GM12872 (cell line): ENCODE results near the gene KIAA0825.

Source experiments
- TF ChIP-seq, protein P1 (sequence below): IDR thresholded peaks from 3 replicates; pipeline ENCODE4 v1.5.1; 2011; ENCODE audit warnings: low read depth, mild to moderate bottlenecking, low read length, moderate library complexity; ENCODE audit not compliant: insufficient read depth

Gene KIAA0825

DNA sequence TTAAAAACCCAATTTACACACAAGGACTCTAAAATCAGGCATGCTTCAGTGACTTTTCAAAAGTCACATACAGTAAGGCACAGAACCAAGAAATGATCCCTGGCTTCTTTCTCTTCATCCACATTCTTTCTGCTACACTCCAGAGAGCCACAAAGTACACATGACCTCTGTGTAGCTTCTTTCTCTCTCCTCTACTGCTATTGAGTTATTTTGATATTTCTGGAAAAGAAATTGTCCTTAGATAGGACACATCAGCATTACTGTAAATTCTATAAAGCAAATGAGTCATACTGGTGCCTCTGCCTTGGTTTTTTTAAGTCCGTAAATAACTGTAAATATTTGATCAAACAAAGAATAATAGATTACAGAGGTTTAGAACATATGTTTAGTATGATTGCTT lies 96.3 kb downstream of the KIAA0825 start:
- TF ChIP-seq, protein P1, sequence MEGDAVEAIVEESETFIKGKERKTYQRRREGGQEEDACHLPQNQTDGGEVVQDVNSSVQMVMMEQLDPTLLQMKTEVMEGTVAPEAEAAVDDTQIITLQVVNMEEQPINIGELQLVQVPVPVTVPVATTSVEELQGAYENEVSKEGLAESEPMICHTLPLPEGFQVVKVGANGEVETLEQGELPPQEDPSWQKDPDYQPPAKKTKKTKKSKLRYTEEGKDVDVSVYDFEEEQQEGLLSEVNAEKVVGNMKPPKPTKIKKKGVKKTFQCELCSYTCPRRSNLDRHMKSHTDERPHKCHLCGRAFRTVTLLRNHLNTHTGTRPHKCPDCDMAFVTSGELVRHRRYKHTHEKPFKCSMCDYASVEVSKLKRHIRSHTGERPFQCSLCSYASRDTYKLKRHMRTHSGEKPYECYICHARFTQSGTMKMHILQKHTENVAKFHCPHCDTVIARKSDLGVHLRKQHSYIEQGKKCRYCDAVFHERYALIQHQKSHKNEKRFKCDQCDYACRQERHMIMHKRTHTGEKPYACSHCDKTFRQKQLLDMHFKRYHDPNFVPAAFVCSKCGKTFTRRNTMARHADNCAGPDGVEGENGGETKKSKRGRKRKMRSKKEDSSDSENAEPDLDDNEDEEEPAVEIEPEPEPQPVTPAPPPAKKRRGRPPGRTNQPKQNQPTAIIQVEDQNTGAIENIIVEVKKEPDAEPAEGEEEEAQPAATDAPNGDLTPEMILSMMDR, result no peak

- TF ChIP-seq, protein P1, result no peak
These were observed 100.6 kb downstream of the KIAA0825 start for GRCh38 chr5:94517490-94518488.

DNA sequence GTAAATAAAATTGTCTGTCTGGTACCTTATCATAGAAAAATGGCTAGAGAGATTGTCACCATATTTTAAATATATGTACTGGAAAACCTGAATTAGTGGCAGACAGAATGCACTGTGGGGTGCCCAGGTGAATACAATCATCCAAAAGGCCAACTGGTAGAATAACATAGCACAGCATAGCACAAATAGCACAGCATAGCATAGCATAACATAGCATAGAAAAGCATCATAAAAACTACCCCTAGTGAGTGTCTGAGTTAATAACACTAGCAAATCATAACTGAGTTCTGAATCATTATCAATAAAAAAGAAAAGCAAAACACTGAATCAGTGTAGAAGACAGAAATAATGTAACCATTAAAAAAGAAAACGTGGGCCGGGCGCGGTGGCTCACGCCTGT lies 102.3 kb downstream of the KIAA0825 start:
- TF ChIP-seq, protein P1, result no peak

DNA sequence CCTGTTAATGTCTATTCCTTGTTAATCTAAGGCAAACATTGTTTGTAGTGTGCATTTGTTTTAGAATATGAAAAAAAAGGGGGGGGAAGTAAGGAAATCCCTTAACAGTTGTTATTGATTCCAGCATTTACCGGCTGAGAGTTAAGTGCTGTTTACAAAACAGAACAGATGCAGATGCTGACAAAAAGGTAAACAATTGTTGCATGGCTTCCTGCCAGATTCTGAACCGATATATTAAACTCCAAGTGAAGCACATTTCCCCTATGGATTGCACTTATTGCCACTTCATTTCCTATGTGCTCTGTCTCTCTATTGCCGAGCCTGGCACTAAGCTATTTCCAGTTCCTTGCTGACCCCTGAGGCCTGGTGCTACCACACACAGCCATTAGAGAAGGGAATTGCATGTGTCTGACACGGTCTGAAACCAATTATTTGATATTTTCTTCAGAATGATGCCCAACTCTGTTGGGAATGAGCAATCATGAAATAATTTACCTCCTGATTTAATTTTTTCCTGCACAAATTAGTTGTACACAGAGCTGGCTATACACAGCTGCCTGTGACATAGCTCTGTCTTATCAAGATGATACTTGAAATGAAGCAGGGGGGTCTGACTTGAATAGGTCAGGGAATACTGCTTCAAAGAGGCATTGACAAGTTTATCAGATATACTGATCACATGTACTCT lies 109.8 kb downstream of the KIAA0825 start:
- TF ChIP-seq, protein P1, result no peak

DNA sequence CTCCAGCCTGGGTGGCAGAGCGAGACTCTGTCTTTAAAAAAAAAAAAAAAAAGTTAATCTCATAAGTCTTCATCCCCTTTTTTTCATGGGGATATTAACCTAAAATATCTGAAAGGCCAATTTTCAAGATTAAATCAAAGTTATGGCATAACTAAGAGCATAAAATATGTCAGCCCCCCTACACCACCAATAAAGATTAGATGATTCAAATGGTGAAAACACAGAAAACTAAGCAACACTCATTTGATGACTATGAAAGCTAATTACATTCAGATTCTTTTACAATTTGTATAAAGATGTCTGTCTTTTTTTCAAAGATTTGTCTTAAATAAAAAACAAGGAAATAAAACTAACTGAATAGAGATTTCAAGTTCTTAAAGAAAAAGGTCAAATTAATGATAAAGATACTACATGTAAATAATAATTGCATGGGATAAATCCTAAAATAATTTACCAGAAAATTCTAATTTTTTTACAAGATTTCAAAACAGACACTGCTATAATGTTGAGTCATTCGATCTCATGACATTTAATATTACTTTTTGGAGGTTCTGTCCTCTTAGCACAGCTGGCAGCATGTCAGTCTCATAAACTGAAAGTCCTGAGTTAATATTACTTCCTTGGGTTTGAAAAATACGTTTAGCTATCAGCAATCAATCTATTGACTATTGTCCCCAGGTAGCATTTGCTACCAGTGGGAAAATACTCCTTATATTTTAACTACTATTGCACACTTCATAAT lies 112.9 kb downstream of the KIAA0825 start:
- TF ChIP-seq, protein P1, result no peak

GRCh38 chr5:94503677-94504076 lies 114.7 kb downstream of the KIAA0825 start:
- TF ChIP-seq, protein P1, result no peak

DNA sequence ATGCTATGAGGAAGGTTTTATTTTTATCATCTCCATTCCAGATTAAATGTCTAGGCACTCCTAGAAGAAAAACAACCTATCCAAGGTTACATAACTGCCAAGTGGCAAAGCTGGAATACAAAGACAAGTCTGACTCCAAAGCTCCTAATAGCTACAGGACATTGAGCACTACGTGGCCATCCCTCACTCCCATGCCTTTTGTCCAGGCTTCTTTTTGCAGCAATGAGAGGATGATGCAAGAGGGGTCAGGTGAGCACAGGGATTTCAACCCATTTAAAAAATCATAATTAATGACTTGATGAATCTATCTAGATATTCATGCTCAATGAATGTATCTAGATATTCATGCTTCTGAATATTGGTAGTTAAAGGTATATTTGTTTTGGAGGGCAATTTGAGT lies 117.0 kb downstream of the KIAA0825 start:
- TF ChIP-seq, protein P1, result no peak
